Suprapubic skin (tissue), 4 donors: ENCODE results near the gene CACNA2D3. TPM values are rescaled to one million over a fixed set of nuclear protein-coding genes. Genes with fewer than 3 reads are reported as not detected.

Experiments
- DNase-seq, 2 donors: peaks; one replicate each; pipeline ENCODE4 v3.0.0-alpha.2; 2019; ENCODE audit warnings: low spot score in 2 of 2
- H3K27ac ChIP-seq: fragments of 200-600 bp; sonication (generic); one replicate; pipeline ENCODE4 v1.5.1; 2019
- H3K27me3 ChIP-seq: fragments of 200-600 bp; sonication (generic); one replicate; pipeline ENCODE4 v1.5.1; 2019
- H3K36me3 ChIP-seq: fragments of 200-600 bp; sonication (generic); one replicate; pipeline ENCODE4 v1.5.1; 2019
- H3K4me1 ChIP-seq: fragments of 200-600 bp; sonication (generic); one replicate; pipeline ENCODE4 v1.5.1; 2019
- H3K4me3 ChIP-seq: fragments of 200-600 bp; sonication (generic); one replicate; pipeline ENCODE4 v1.5.1; 2019; ENCODE audit warnings: mild to moderate bottlenecking
- H3K9me3 ChIP-seq: fragments of 200-600 bp; sonication (generic); one replicate; pipeline ENCODE4 v1.5.1; 2019
- EP300 ChIP-seq: sonication (generic); formaldehyde crosslinking; IDR thresholded peaks from one replicate; pipeline ENCODE4 v1.6.1; 2017; ENCODE audit warnings: antibody characterized with exemption
- POLR2A ChIP-seq, 2 donors: fragments of 450-650 bp; IDR thresholded peaks; one replicate each; pipeline ENCODE4 v1.6.1; 2017; ENCODE audit warnings: antibody characterized with exemption in 2 of 2, mild to moderate bottlenecking in 2 of 2, moderate library complexity in 2 of 2
- POLR2AphosphoS5 ChIP-seq, 3 donors: sonication (generic); formaldehyde crosslinking; IDR thresholded peaks; one replicate each; pipeline ENCODE4 v1.6.1; 2017; ENCODE audit warnings: antibody characterized with exemption in 3 of 3
- WGBS: methylation state at CpG from one replicate; pipeline ENCODE4 v1.1.5; 2018; 5-methylcytosine and 5-hydroxymethylcytosine counted together
- total RNA-seq, 4 donors: library from RNA; depleted of rRNA; stranded (reverse); fragments of >200 nt; gene quantifications; one replicate each; pipeline ENCODE4 v1.1.0, GENCODE V29; 2016
- TF ChIP-seq, protein P1 (sequence below), 2 donors: fragments of 200-600 bp in 1 of 2; fragments of 450-650 bp in 1 of 2; sonication (generic) in 1 of 2; IDR thresholded peaks; one replicate each; pipeline ENCODE4 v1.5.1; 2016 to 2019; ENCODE audit warnings: antibody characterized with exemption in 2 of 2, mild to moderate bottlenecking in 1 of 2, moderate library complexity in 1 of 2

CACNA2D3 gene
- total RNA-seq, 4 donors from 2014 or later, result 0.42 to 2.8 (median 0.95) TPM

DNA sequence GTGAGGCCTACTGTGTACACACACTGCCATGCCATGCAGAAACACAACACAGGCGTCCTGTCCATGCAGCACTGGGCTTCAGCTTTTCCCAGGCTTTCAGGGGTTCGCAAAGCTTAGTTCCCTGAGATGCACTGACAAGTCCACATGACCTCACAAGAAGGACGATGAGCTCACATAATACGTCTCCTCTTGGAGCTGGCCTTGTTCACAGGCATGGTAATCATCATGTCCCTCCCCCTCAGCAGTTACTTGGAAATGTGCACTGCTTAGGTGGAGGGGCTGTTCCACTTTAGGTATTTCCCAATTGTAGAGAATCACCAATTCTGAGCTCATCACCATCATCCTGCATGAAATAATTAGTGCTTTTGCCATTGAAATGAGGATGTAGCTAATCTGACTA lies 496.7 kb downstream of the CACNA2D3 start:
- H3K9me3 ChIP-seq, result no peaks in the 10 kb centered on the region
- TF ChIP-seq, protein P1, sequence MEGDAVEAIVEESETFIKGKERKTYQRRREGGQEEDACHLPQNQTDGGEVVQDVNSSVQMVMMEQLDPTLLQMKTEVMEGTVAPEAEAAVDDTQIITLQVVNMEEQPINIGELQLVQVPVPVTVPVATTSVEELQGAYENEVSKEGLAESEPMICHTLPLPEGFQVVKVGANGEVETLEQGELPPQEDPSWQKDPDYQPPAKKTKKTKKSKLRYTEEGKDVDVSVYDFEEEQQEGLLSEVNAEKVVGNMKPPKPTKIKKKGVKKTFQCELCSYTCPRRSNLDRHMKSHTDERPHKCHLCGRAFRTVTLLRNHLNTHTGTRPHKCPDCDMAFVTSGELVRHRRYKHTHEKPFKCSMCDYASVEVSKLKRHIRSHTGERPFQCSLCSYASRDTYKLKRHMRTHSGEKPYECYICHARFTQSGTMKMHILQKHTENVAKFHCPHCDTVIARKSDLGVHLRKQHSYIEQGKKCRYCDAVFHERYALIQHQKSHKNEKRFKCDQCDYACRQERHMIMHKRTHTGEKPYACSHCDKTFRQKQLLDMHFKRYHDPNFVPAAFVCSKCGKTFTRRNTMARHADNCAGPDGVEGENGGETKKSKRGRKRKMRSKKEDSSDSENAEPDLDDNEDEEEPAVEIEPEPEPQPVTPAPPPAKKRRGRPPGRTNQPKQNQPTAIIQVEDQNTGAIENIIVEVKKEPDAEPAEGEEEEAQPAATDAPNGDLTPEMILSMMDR (IDR thresholded peaks at IDR 0.05), result no peak
- TF ChIP-seq POLR2AphosphoS5 (IDR thresholded peaks at IDR 0.05) (no peak), EP300 (no peak), POLR2A (IDR thresholded peaks at IDR 0.05) (no peak)
- no peak for DNase-seq
- H3K27me3 ChIP-seq, result no peaks in the 10 kb centered on the region
- H3K27ac ChIP-seq, result no peak overlapping the region
- H3K4me1 ChIP-seq, result no peaks in the 10 kb centered on the region
- H3K36me3 ChIP-seq, result no peaks in the 10 kb centered on the region
- WGBS, result 82% methylated on average over 4 of the region's 4 CpGs
- H3K4me3 ChIP-seq, result no peak overlapping the region

DNA sequence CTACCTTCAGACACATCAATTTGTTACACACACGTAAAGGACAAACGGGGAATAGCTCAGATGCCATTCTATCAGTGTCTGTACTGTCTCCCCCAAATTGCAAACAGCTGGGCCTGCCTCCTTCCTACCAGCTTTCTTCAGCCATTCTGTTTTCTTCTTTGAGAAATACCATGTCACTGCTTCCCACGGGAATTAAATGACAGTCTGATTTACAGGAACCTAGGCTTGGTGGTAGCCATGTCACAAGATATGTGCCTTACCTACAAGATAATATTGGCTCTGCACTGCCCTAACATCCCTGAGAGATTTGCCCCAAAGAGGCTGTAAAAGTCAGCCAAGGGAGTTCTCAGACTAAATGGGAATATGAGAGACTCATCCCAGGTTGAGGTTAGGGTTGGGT lies 497.2 kb downstream of the CACNA2D3 start:
- H3K4me3 ChIP-seq, result no peak overlapping the region
- 84% methylated on average over 3 of the region's 3 CpGs for WGBS
- DNase-seq, result no peak
- no peaks in the 10 kb centered on the region for H3K4me1 ChIP-seq
- H3K36me3 ChIP-seq, result no peaks in the 10 kb centered on the region
- TF ChIP-seq POLR2AphosphoS5 (IDR thresholded peaks at IDR 0.05), result no peak
- no peaks in the 10 kb centered on the region for H3K9me3 ChIP-seq
- H3K27ac ChIP-seq, result no peak overlapping the region
- H3K27me3 ChIP-seq, result no peaks in the 10 kb centered on the region

DNA sequence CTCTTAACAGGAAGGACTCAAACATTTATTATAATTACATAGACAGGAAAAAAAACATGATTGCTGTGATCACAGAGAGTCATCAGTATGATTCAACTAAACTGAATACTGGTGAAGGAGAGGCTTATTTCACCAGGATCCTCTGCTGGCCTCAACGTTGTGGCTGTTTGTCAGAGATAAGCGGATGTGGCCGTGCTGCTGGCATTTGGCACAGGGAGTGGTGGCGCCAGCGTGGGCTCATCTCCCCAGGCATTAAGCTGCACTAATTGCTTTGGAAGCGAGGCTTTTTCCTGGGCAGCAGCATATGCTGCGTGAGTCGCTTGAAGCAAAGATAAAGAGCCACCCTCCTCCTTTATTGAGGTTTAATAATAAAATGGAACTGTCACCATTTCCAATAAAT lies 498.8 kb downstream of the CACNA2D3 start:
- Histone ChIP-seq H3K4me3 (no peak overlapping the region), H3K36me3 (no peaks in the 10 kb centered on the region), H3K4me1 (no peaks in the 10 kb centered on the region), H3K27me3 (no peaks in the 10 kb centered on the region), H3K9me3 (no peaks in the 10 kb centered on the region), H3K27ac (no peak overlapping the region)
- DNase-seq, result no peak
- TF ChIP-seq, protein P1 (IDR thresholded peaks at IDR 0.05), result no peak
- TF ChIP-seq EP300, result no peak
- TF ChIP-seq POLR2A (IDR thresholded peaks at IDR 0.05), result no peak
- TF ChIP-seq POLR2AphosphoS5 (IDR thresholded peaks at IDR 0.05), result no peak
- WGBS, result 53% methylated on average over 8 of the region's 8 CpGs

DNA sequence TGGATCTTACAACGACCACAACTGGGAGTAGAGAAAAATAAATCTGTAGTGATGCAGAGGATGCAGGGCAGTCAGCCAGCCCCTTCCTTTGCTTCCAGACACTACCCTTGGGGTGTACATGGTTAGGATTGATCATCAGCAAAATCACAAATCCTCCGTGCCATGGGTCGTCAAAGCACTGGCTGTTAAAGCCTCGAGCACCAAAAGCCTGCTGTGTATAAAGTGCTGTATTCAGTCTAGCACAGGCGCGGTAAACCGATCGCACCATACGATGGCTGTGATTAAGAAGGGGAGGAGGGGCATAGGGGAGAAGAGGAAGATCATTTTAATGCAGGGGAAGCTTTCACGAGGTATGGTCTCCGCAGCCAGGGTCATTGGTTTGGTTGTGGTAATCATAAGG lies 500.3 kb downstream of the CACNA2D3 start:
- no peaks in the 10 kb centered on the region for H3K9me3 ChIP-seq
- H3K27ac ChIP-seq, result no peak overlapping the region
- H3K4me1 ChIP-seq, result no peaks in the 10 kb centered on the region
- no peaks in the 10 kb centered on the region for H3K36me3 ChIP-seq
- TF ChIP-seq, protein P1 (IDR thresholded peaks at IDR 0.05), result no peak
- TF ChIP-seq POLR2A (IDR thresholded peaks at IDR 0.05), result no peak
- TF ChIP-seq POLR2AphosphoS5 (IDR thresholded peaks at IDR 0.05), result no peak
- TF ChIP-seq EP300, result no peak
- WGBS, result 75% methylated on average over 11 of the region's 11 CpGs
- no peak overlapping the region for H3K4me3 ChIP-seq
- H3K27me3 ChIP-seq, result no peaks in the 10 kb centered on the region
- DNase-seq, result no peak

DNA sequence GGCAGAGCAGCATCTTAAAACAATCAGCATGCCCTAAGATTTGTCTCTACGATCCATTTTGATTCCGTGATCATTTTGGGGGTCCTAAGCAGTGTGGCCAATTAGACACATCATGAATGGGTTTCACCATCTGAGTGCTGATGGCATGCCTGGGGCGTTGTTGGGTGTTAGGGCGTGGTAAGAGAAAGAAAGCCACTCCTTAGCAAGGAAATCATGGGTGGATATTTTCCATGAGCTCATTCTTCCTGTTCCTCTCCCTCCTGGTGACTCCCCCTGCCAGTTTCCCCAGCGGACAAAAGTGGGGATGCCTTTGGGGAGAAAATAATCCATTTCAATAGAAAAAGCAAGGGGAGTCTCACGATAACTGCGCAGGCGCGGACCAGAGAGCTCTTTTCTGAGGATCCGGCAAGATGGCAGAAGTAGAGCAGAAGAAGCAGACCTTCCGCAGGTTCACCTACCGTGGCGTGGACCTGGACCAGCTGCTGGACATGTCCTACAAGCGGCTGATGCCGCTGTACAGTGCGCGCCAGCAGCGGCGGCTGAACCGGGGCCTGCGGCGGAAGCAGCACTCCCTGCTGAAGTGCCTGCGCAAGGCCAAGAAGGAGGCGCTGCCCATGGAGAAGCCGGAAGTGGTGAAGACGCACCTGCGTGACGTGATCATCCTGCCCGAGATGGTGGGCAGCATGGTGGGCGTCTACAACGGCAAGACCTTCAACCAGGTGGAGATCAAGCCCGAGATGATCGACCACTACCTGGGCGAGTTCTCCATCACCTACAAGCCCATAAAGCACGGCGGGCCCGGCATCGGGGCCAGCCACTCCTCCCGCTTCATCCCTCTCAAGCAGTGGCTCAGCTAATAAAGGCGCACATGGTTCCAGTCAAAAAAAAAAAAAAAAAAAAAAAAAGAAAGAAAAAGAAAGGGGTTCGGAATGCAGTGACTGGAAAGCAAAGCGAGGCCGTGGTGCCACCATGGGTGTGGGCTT lies 503.7 kb downstream of the CACNA2D3 start:
- Histone ChIP-seq H3K27me3 (no peaks in the 10 kb centered on the region), H3K36me3 (no peaks in the 10 kb centered on the region), H3K27ac (no peak overlapping the region), H3K9me3 (no peaks in the 10 kb centered on the region), H3K4me3 (no peak overlapping the region), H3K4me1 (no peaks in the 10 kb centered on the region)
- DNase-seq, result no peak
- WGBS, result 89% methylated on average over 35 of the region's 43 CpGs
- TF ChIP-seq, protein P1 (IDR thresholded peaks at IDR 0.05), result no peak
- TF ChIP-seq POLR2AphosphoS5 (IDR thresholded peaks at IDR 0.05), result no peak
- TF ChIP-seq EP300, result no peak
- no peak for TF ChIP-seq POLR2A (IDR thresholded peaks at IDR 0.05)
